Smooth muscle cell (in vitro differentiated cells): Measurements from ENCODE around the gene ABCB9. TPM values are rescaled to one million over a fixed set of nuclear protein-coding genes. Genes with fewer than 3 reads are reported as not detected.

Experiments
- DNase-seq: peaks from one replicate; lab custom pipeline; 2025; ENCODE audit not compliant: unreplicated experiment; lab: John Stamatoyannopoulos, UW
- H2AFZ ChIP-seq: fragments of 200-600 bp; sonication (generic); 2 replicates; pipeline ENCODE4 v1.6.0; 2016; ENCODE audit warnings: antibody characterized with exemption, low read depth, mild to moderate bottlenecking
- H3F3A ChIP-seq: fragments of 200-600 bp; sonication (generic); 2 replicates; pipeline ENCODE4 v1.6.0; 2017; ENCODE audit warnings: antibody characterized with exemption, low read depth
- H3K27ac ChIP-seq: fragments of 200-600 bp; sonication (generic); 2 replicates; pipeline ENCODE4 v1.5.1; 2016; ENCODE audit warnings: low read depth, mild to moderate bottlenecking
- H3K27me3 ChIP-seq: fragments of 200-600 bp; sonication (generic); 2 replicates; pipeline ENCODE4 v1.6.1; 2016; ENCODE audit warnings: low read depth, mild to moderate bottlenecking
- H3K36me3 ChIP-seq: fragments of 200-600 bp; sonication (generic); 2 replicates; pipeline ENCODE4 v1.5.1; 2016; ENCODE audit warnings: low read depth
- H3K4me1 ChIP-seq: fragments of 200-600 bp; sonication (generic); 2 replicates; pipeline ENCODE4 v1.5.1; 2016; ENCODE audit warnings: low read depth
- H3K4me2 ChIP-seq: fragments of 200-600 bp; sonication (generic); 2 replicates; pipeline ENCODE4 v1.6.0; 2016; ENCODE audit warnings: mild to moderate bottlenecking
- H3K4me3 ChIP-seq: fragments of 200-600 bp; sonication (generic); 2 replicates; pipeline ENCODE4 v1.5.1; 2016; ENCODE audit warnings: mild to moderate bottlenecking
- H3K79me2 ChIP-seq: fragments of 200-600 bp; sonication (generic); 2 replicates; pipeline ENCODE4 v1.6.0; 2016; ENCODE audit warnings: low read depth, mild to moderate bottlenecking
- H3K9ac ChIP-seq: fragments of 200-600 bp; sonication (generic); 2 replicates; pipeline ENCODE4 v1.6.0; 2016; ENCODE audit warnings: low read depth
- H3K9me3 ChIP-seq: fragments of 200-600 bp; sonication (generic); replicated peaks from 2 replicates; pipeline ENCODE4 v1.5.1; 2016; ENCODE audit warnings: low read depth
- H4K20me1 ChIP-seq: fragments of 200-600 bp; sonication (generic); 2 replicates; pipeline ENCODE4 v1.6.0; 2016; ENCODE audit warnings: low read depth
- CTCF ChIP-seq: fragments of 200-600 bp; sonication (generic); IDR thresholded peaks from 2 replicates; pipeline ENCODE4 v1.5.1; 2017; ENCODE audit warnings: borderline replicate concordance, mild to moderate bottlenecking, antibody characterized with exemption; ENCODE audit not compliant: insufficient read depth, poor library complexity, severe bottlenecking
- WGBS: methylation state at CpG from one replicate; pipeline ENCODE4 v1.1.7; 2016; ENCODE audit warnings: low lambda C conversion rate; 5-methylcytosine and 5-hydroxymethylcytosine counted together
- polyA plus RNA-seq: library from polyadenylated mRNA; unstranded; fragments of >200 nt; fragmentation: Nextera tagmentation; extraction: Ambion mirVana; gene quantifications from 2 replicates; pipeline ENCODE4 v1.2.1, GENCODE V29; 2016
- total RNA-seq: library from RNA; depleted of rRNA; stranded (reverse); fragments of >200 nt; gene quantifications from 2 replicates; pipeline ENCODE4 v1.2.3, GENCODE V29; 2014

The ABCB9 gene
- total and polyA plus RNA-seq, 2 experiments from 2014 or later: 8.0 to 8.2 TPM

- Histone ChIP-seq H3F3A (no peaks in the 10 kb centered on the region), H4K20me1 (peaks cover 5% of the 10 kb centered on the region), H3K27ac (no peak overlapping the region), H3K9ac (no peak overlapping the region), H3K9me3 (no peaks in the 10 kb centered on the region), H3K4me2 (no peak overlapping the region), H3K79me2 (no peaks in the 10 kb centered on the region), H3K4me3 (no peak overlapping the region), H2AFZ (no peak overlapping the region), H3K27me3 (no peaks in the 10 kb centered on the region), H3K36me3 (no peaks in the 10 kb centered on the region), H3K4me1 (no peaks in the 10 kb centered on the region)
- WGBS: 90% methylated on average over 8 of the region's 8 CpGs
- DNase-seq: no peak
- no peak for TF ChIP-seq CTCF
These were observed 11.1 kb downstream of the ABCB9 start for GRCh38 chr12:122955156-122955555.

GRCh38 chr12:122951979-122952892 lies 14.0 kb downstream of the ABCB9 start:
- H3K36me3 ChIP-seq: no peaks in the 10 kb centered on the region
- 64% methylated on average over 12 of the region's 12 CpGs for WGBS
- H3K4me2 ChIP-seq: no peak overlapping the region
- no peak overlapping the region for H3K27ac ChIP-seq
- peak; percentile 83 for TF ChIP-seq CTCF
- H3K79me2 ChIP-seq: no peaks in the 10 kb centered on the region
- H3K4me1 ChIP-seq: peaks cover 3% of the 10 kb centered on the region
- DNase-seq: peak; percentile 12
- peaks cover 5% of the 10 kb centered on the region for H4K20me1 ChIP-seq
- no peak overlapping the region for H2AFZ ChIP-seq
- H3K27me3 ChIP-seq: no peaks in the 10 kb centered on the region
- H3K9ac ChIP-seq: no peak overlapping the region
- H3K4me3 ChIP-seq: no peak overlapping the region
- H3F3A ChIP-seq: no peaks in the 10 kb centered on the region
- no peaks in the 10 kb centered on the region for H3K9me3 ChIP-seq

- Histone ChIP-seq H3K79me2 (no peaks in the 10 kb centered on the region), H3K9me3 (no peaks in the 10 kb centered on the region), H3K4me1 (peaks cover 6% of the 10 kb centered on the region), H3F3A (no peaks in the 10 kb centered on the region), H3K27me3 (no peaks in the 10 kb centered on the region), H3K4me3 (no peak overlapping the region), H3K4me2 (no peak overlapping the region), H3K9ac (no peak overlapping the region), H3K27ac (peak overlapping the region; percentile 47), H4K20me1 (peaks cover 5% of the 10 kb centered on the region), H3K36me3 (no peaks in the 10 kb centered on the region), H2AFZ (no peak overlapping the region)
- no peak for DNase-seq
- TF ChIP-seq CTCF: no peak
- WGBS: 48% methylated on average over 9 of the region's 9 CpGs
These were observed 14.9 kb downstream of the ABCB9 start for GRCh38 chr12:122951406-122951805.
